H1 (cell line): ENCODE measurements around the gene AGAP1.

ENCODE experiments used
- CEBPB ChIP-seq: IDR thresholded peaks from 2 replicates; pipeline ENCODE4 v1.6.1; 2012; ENCODE audit warnings: low read depth, low read length
- CHD1 ChIP-seq: IDR thresholded peaks from 2 replicates; pipeline ENCODE4 v1.6.1; 2012; ENCODE audit warnings: low read depth, low read length, improper control_type of control experiment
- CHD2 ChIP-seq: IDR thresholded peaks from 2 replicates; pipeline ENCODE4 v1.6.1; 2012; ENCODE audit warnings: low read length, improper control_type of control experiment
- EP300 ChIP-seq, 2 experiments: IDR thresholded peaks; 1 replicate in 1 of 2; 2 replicates in 1 of 2; pipeline ENCODE4 v1.6.1; 2011 to 2012; ENCODE audit warnings: low read depth in 2 of 2, low read length in 2 of 2, mild to moderate bottlenecking in 2 of 2, borderline replicate concordance in 1 of 2, inconsistent platforms in 1 of 2, moderate library complexity in 1 of 2
- FOSL1 ChIP-seq: IDR thresholded peaks from 2 replicates; pipeline ENCODE4 v1.6.1; 2011; ENCODE audit warnings: mild to moderate bottlenecking, low read depth, low read length, moderate library complexity; ENCODE audit not compliant: insufficient read depth
- MAFK ChIP-seq: IDR thresholded peaks from 2 replicates; pipeline ENCODE4 v1.6.1; 2012; ENCODE audit warnings: low read depth, mild to moderate bottlenecking, improper control_type of control experiment, low read length
- PHF8 ChIP-seq: fragments of 200-600 bp; sonication (generic); conservative IDR thresholded peaks from 2 replicates; pipeline ENCODE4 v1.7.1; 2012; ENCODE audit warnings: low read depth, mild to moderate bottlenecking, inconsistent platforms, low read length, moderate library complexity
- POLR2A ChIP-seq, 2 experiments: IDR thresholded peaks; 1 replicate in 1 of 2; 2 replicates in 1 of 2; pipeline ENCODE4 v1.6.1; 2011; ENCODE audit warnings: low read depth in 2 of 2, low read length in 2 of 2, mild to moderate bottlenecking in 2 of 2; ENCODE audit errors: control extremely low read depth in 1 of 2
- POLR2AphosphoS5 ChIP-seq: IDR thresholded peaks from 2 replicates; pipeline ENCODE4 v1.6.1; 2011; ENCODE audit warnings: low read depth, low read length
- SP1 ChIP-seq: IDR thresholded peaks from 2 replicates; pipeline ENCODE4 v1.6.1; 2011; ENCODE audit warnings: low read depth, low read length
- SRF ChIP-seq: IDR thresholded peaks from 2 replicates; pipeline ENCODE4 v1.6.1; 2011; ENCODE audit warnings: mild to moderate bottlenecking, low read depth, low read length, moderate library complexity
- TAF1 ChIP-seq: IDR thresholded peaks from 2 replicates; pipeline ENCODE4 v1.6.1; 2011; ENCODE audit warnings: mild to moderate bottlenecking, low read depth, low read length
- TF ChIP-seq, protein P1 (sequence below), 3 experiments: IDR thresholded peaks; 1 replicate in 2 of 3; 2 replicates in 1 of 3; pipeline versions ENCODE4 v1.5.1 to v1.6.1; 2011; ENCODE audit warnings: low read length in 3 of 3, mild to moderate bottlenecking in 3 of 3, inconsistent platforms in 2 of 3, low read depth in 1 of 3, moderate library complexity in 1 of 3; ENCODE audit not compliant: insufficient read depth in 1 of 3; ENCODE audit errors: control extremely low read depth in 1 of 3
- TF ChIP-seq, protein P2 (sequence below): IDR thresholded peaks from 2 replicates; pipeline ENCODE4 v1.6.1; 2012; ENCODE audit warnings: inconsistent platforms

GRCh38 chr2:235651643-235652042 lies 157.8 kb downstream of the AGAP1 start:
- TF ChIP-seq POLR2A (IDR thresholded peaks at IDR 0.05; ENCODE audit: control extremely low read depth in 1 of 2, low read depth in 2 of 2, low read length in 2 of 2) = no peak
- TF ChIP-seq SP1 = no peak
- TF ChIP-seq, protein P1, sequence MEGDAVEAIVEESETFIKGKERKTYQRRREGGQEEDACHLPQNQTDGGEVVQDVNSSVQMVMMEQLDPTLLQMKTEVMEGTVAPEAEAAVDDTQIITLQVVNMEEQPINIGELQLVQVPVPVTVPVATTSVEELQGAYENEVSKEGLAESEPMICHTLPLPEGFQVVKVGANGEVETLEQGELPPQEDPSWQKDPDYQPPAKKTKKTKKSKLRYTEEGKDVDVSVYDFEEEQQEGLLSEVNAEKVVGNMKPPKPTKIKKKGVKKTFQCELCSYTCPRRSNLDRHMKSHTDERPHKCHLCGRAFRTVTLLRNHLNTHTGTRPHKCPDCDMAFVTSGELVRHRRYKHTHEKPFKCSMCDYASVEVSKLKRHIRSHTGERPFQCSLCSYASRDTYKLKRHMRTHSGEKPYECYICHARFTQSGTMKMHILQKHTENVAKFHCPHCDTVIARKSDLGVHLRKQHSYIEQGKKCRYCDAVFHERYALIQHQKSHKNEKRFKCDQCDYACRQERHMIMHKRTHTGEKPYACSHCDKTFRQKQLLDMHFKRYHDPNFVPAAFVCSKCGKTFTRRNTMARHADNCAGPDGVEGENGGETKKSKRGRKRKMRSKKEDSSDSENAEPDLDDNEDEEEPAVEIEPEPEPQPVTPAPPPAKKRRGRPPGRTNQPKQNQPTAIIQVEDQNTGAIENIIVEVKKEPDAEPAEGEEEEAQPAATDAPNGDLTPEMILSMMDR (IDR thresholded peaks at IDR 0.05; ENCODE audit: control extremely low read depth in 1 of 3, insufficient read depth in 1 of 3, low read depth in 1 of 3, low read length in 3 of 3) = no peak
- TF ChIP-seq CHD1 = no peak
- TF ChIP-seq SRF = no peak
- no peak for TF ChIP-seq MAFK
- no peak for TF ChIP-seq FOSL1
- no peak for TF ChIP-seq CEBPB
- TF ChIP-seq CHD2 = no peak
- TF ChIP-seq, protein P2, sequence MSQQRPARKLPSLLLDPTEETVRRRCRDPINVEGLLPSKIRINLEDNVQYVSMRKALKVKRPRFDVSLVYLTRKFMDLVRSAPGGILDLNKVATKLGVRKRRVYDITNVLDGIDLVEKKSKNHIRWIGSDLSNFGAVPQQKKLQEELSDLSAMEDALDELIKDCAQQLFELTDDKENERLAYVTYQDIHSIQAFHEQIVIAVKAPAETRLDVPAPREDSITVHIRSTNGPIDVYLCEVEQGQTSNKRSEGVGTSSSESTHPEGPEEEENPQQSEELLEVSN = no peak
- TF ChIP-seq EP300 (IDR thresholded peaks at IDR 0.05; ENCODE audit: borderline replicate concordance in 1 of 2, low read depth in 2 of 2, low read length in 2 of 2) = no peak
- no peak for TF ChIP-seq POLR2AphosphoS5
- no peak for TF ChIP-seq TAF1
- no peak for TF ChIP-seq PHF8
